Loucy (cell line): ENCODE measurements around the gene SLC2A5.
A peak's percentile ranks its signal among the peaks of the same experiment; 100 is the strongest.

Experiments used
- H2AFZ ChIP-seq: fragments of 200-600 bp; sonication (generic); 2 replicates; pipeline ENCODE4 v1.6.0; 2016; ENCODE audit warnings: antibody characterized with exemption, mild to moderate bottlenecking, low read length, moderate library complexity
- H3F3A ChIP-seq: fragments of 200-600 bp; 2 replicates; pipeline ENCODE4 v1.6.0; 2016; ENCODE audit warnings: antibody characterized with exemption, low read depth, mild to moderate bottlenecking
- H3K27me3 ChIP-seq: fragments of 200-600 bp; sonication (generic); 2 replicates; pipeline ENCODE4 v1.6.1; 2014; ENCODE audit warnings: low read length, mild to moderate bottlenecking; ENCODE audit not compliant: insufficient read depth, poor library complexity, severe bottlenecking
- H3K36me3 ChIP-seq: fragments of 200-600 bp; sonication (generic); 2 replicates; pipeline ENCODE4 v1.6.1; 2016; ENCODE audit warnings: low read length; ENCODE audit not compliant: insufficient read depth
- H3K4me1 ChIP-seq: fragments of 200-600 bp; sonication (generic); 2 replicates; pipeline ENCODE4 v1.5.1; 2014; ENCODE audit warnings: low read length, mild to moderate bottlenecking; ENCODE audit not compliant: insufficient read depth, poor library complexity, severe bottlenecking
- H3K4me2 ChIP-seq: fragments of 200-600 bp; sonication (generic); 2 replicates; pipeline ENCODE4 v1.6.0; 2014; ENCODE audit warnings: antibody characterized with exemption, low read length, low read depth, mild to moderate bottlenecking; ENCODE audit not compliant: poor library complexity, severe bottlenecking
- H3K4me3 ChIP-seq: fragments of 200-600 bp; sonication (generic); 2 replicates; pipeline ENCODE4 v1.5.1; 2014; ENCODE audit warnings: low read length, mild to moderate bottlenecking, mixed read lengths; ENCODE audit not compliant: poor library complexity, severe bottlenecking
- H3K79me2 ChIP-seq: fragments of 200-600 bp; sonication (generic); 2 replicates; pipeline ENCODE4 v1.6.1; 2014; ENCODE audit warnings: low read length; ENCODE audit not compliant: insufficient read depth
- H3K9ac ChIP-seq: fragments of 200-600 bp; sonication (generic); 2 replicates; pipeline ENCODE4 v1.6.0; 2014; ENCODE audit warnings: mild to moderate bottlenecking, low read depth, low read length, moderate library complexity; ENCODE audit not compliant: poor library complexity, severe bottlenecking
- H3K9me2 ChIP-seq: fragments of 200-600 bp; sonication (generic); replicated peaks from 2 replicates; pipeline ENCODE4 v1.6.1; 2016; ENCODE audit warnings: low read depth, low read length, mixed read lengths
- H3K9me3 ChIP-seq: fragments of 200-600 bp; sonication (generic); 2 replicates; pipeline ENCODE4 v1.6.1; 2014; ENCODE audit warnings: mild to moderate bottlenecking, antibody characterized with exemption, low read length, low read depth; ENCODE audit not compliant: insufficient read depth
- H4K20me1 ChIP-seq: fragments of 200-600 bp; sonication (generic); 2 replicates; pipeline ENCODE4 v1.6.0; 2014; ENCODE audit warnings: antibody characterized with exemption, low read length, mild to moderate bottlenecking; ENCODE audit not compliant: insufficient read depth, poor library complexity, severe bottlenecking
- CTCF ChIP-seq: fragments of 200-600 bp; sonication (generic); conservative IDR thresholded peaks from 2 replicates; pipeline ENCODE4 v1.5.1; 2014; ENCODE audit warnings: mild to moderate bottlenecking, antibody characterized with exemption, low read length
- EZH2phosphoT487 ChIP-seq: fragments of 200-600 bp; IDR thresholded peaks from 2 replicates; pipeline ENCODE4 v1.6.1; 2018; ENCODE audit warnings: antibody characterized with exemption, mild to moderate bottlenecking, moderate library complexity, borderline replicate concordance

Gene SLC2A5

GRCh38 chr1:9051379-9051778 lies 18.1 kb downstream of the SLC2A5 start:
- H3K9me3 ChIP-seq = no peaks in the 10 kb centered on the region
- TF ChIP-seq CTCF = no peak
- TF ChIP-seq EZH2phosphoT487 = no peak
- no peaks in the 10 kb centered on the region for H3K36me3 ChIP-seq
- H4K20me1 ChIP-seq = no peaks in the 10 kb centered on the region
- no peak overlapping the region for H3K4me2 ChIP-seq
- no peaks in the 10 kb centered on the region for H3K9me2 ChIP-seq
- no peak overlapping the region for H3K4me3 ChIP-seq
- peak overlapping the region; percentile 33; the same call in 1 of the 2 replicates for H2AFZ ChIP-seq
- H3K27me3 ChIP-seq = no peaks in the 10 kb centered on the region
- H3K9ac ChIP-seq = no peak overlapping the region
- H3F3A ChIP-seq = no peaks in the 10 kb centered on the region
- H3K79me2 ChIP-seq = no peaks in the 10 kb centered on the region
- H3K4me1 ChIP-seq = no peaks in the 10 kb centered on the region

- no peaks in the 10 kb centered on the region for H4K20me1 ChIP-seq
- no peaks in the 10 kb centered on the region for H3K9me3 ChIP-seq
- H3K4me3 ChIP-seq = no peak overlapping the region
- H3K4me2 ChIP-seq = no peak overlapping the region
- no peak overlapping the region for H3K9ac ChIP-seq
- H3K27me3 ChIP-seq = no peaks in the 10 kb centered on the region
- no peaks in the 10 kb centered on the region for H3F3A ChIP-seq
- H2AFZ ChIP-seq = peak overlapping the region; percentile 33; the same call in 1 of the 2 replicates
- no peak for TF ChIP-seq EZH2phosphoT487
- no peaks in the 10 kb centered on the region for H3K9me2 ChIP-seq
- H3K4me1 ChIP-seq = no peaks in the 10 kb centered on the region
- no peaks in the 10 kb centered on the region for H3K36me3 ChIP-seq
- no peaks in the 10 kb centered on the region for H3K79me2 ChIP-seq
Observed at GRCh38 chr1:9050803-9051202, 18.6 kb downstream of the SLC2A5 start.

DNA sequence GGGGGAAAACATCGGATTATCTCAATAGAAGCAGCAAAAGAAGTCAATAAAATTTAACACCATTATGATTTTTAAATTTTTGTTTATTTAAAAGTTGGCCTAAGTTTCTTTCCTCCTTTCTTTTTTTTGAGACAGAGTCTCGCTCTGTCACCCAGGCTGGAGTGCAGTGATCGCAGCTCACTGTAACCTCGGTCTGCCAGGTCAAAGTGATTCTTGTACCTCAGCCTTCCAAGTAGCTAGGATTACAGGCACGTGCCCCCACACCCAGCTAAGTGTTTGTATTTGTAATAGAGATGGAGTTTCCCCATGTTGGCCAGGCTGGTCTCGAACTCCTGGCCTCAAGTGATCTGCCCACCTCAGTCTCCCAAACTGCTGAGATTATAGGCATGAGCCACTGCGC lies 20.9 kb downstream of the SLC2A5 start:
- Histone ChIP-seq H3K4me2 (no peak overlapping the region), H3K9me2 (no peaks in the 10 kb centered on the region), H3K36me3 (no peaks in the 10 kb centered on the region), H3K27me3 (no peaks in the 10 kb centered on the region), H2AFZ (no peak overlapping the region), H3K4me1 (no peaks in the 10 kb centered on the region), H3F3A (no peaks in the 10 kb centered on the region), H3K9ac (no peak overlapping the region), H4K20me1 (no peaks in the 10 kb centered on the region), H3K9me3 (no peaks in the 10 kb centered on the region), H3K4me3 (no peak overlapping the region), H3K79me2 (no peaks in the 10 kb centered on the region)
- TF ChIP-seq EZH2phosphoT487 (no peak), CTCF (no peak)

DNA sequence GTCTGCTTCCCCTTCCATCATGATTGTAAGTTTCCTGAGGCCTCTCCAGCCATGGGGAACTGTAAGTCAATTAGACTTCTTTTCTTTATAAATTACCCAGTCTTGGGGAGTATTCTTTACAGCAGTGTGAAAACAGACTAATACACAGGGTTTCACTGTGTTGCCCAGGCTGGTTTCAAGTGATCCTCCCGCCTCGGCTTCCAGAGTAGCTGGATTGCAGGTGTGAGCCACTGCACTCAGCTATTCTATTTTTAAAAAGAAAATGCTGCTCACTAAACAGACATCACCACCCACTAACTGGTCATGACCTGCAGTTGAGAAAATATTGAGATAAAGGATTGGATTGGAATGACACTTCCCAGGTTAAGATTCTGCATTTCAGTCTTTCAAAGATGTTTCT lies 22.4 kb downstream of the SLC2A5 start:
- Histone ChIP-seq H4K20me1 (no peaks in the 10 kb centered on the region), H3K9ac (no peak overlapping the region), H3K36me3 (no peaks in the 10 kb centered on the region), H3K9me2 (no peaks in the 10 kb centered on the region), H3K4me3 (no peak overlapping the region), H3F3A (no peaks in the 10 kb centered on the region), H2AFZ (no peak overlapping the region), H3K79me2 (no peaks in the 10 kb centered on the region), H3K4me2 (no peak overlapping the region), H3K4me1 (no peaks in the 10 kb centered on the region), H3K9me3 (no peaks in the 10 kb centered on the region), H3K27me3 (no peaks in the 10 kb centered on the region)
- TF ChIP-seq CTCF (no peak), EZH2phosphoT487 (no peak)
